Left forelimb (tissue), 1 donor: Measurements from ENCODE around the gene ZNF174.

Source experiments
- DNase-seq: peaks from one replicate; pipeline ENCODE4 v3.0.0-alpha.2; 2018; ENCODE audit warnings: low spot score

The ZNF174 gene

GRCh38 chr16:3400779-3401688 lies at the start of gene ZNF174, which contains the start of gene ZSCAN32:
Gene ZNF174 (plus strand): TSS chr16:3401215. CDS start chr16:3402005, 790 bp downstream.
Gene ZSCAN32 (minus strand): TSS chr16:3401004. CDS start chr16:3397557, 3,447 bp downstream.
- peak; percentile 98 for DNase-seq

DNA sequence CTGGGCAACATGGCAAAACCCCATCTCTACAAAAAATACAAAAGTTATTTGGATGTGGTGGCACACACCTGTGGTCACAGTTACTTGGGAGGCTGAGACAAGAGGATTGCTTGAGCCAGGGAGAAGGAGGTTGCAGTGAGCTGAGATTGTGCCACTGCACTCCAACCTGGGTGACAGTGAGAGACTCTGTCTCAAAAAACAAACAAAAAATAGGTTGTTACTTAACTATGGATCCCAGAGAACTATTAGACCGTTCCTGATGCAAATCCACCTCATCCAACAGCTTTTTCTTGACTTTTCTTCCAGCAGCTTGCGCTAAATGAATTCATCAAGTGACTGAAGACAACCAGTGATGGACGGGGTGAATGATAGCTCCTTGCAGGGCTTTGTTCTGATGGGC lies 45.4 kb upstream of the ZNF174 start, which contains the start of gene OR2C1:
Gene OR2C1 (plus strand): TSS at position 301 of the 400 bp plus-strand sequence. CDS start 52 bp downstream, at position 353.
- no peak for DNase-seq

DNA sequence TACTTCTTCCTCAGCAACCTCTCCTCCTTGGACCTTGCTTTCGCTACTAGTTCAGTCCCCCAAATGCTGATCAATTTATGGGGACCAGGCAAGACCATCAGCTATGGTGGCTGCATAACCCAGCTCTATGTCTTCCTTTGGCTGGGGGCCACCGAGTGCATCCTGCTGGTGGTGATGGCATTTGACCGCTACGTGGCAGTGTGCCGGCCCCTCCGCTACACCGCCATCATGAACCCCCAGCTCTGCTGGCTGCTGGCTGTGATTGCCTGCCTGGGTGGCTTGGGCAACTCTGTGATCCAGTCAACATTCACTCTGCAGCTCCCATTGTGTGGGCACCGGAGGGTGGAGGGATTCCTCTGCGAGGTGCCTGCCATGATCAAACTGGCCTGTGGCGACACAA lies 44.9 kb upstream of the ZNF174 start:
- no peak for DNase-seq

DNA sequence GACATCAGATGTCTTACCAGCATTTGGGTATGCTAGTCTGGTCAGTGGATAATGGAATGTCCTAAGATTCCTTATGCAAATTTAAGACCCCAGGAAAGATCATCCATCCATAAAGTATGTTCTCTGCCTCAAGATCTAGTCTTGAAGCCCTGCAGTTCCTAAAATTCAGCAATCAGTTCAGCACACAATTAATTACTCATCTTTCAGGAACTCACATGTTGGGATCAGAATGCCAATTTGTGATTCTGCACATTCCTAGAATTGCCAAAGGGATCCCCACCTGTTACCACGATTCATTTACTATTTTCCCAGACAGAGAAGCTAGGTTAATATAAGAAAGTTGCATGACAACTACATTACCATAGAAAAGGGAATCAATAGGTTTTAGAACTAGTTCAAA lies 42.1 kb upstream of the ZNF174 start:
- DNase-seq, result no peak

DNA sequence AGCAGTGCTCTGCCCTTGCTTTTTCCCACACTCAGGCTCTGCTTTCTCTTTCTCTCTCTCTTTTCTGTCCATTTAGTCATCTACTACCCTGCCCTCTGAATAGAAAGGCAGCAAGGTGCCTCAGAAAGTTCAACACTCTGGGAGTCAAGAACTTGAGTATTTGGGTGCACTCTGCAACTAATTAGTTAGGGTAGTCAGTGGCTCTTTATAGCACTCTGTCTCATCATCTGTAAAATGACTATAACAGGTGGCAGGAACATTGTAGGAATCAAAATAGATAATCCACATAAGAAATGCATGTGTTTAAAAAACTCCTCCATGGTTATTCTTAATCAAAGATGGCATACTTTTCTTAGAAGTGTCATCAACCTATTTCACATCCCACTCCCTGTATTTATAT lies 38.1 kb upstream of the ZNF174 start:
- no peak for DNase-seq

GRCh38 chr16:3363793-3364192 lies 37.2 kb upstream of the ZNF174 start:
- DNase-seq, result no peak

GRCh38 chr16:3364774-3365427 lies 36.1 kb upstream of the ZNF174 start:
- DNase-seq, result peak; percentile 87

DNA sequence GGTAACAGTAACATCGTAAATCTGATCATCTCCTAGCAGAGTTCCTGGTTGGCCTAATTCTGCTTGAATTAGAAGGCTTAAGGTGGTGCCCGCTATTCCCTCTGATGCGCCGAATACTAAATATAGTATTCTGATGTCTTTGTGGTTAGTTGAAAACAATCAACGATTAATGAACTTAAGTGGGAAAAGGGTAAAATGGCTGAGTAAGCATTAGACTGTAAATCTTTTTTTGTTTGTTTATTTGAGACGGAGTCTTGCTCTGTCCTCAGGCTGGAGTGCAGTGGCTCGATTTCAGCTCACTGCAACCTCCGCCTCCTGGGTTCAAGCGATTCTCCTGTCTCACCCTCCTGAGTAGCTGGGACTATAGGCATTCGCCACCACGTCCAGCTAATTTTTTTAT lies 31.9 kb upstream of the ZNF174 start:
- no peak for DNase-seq

DNA sequence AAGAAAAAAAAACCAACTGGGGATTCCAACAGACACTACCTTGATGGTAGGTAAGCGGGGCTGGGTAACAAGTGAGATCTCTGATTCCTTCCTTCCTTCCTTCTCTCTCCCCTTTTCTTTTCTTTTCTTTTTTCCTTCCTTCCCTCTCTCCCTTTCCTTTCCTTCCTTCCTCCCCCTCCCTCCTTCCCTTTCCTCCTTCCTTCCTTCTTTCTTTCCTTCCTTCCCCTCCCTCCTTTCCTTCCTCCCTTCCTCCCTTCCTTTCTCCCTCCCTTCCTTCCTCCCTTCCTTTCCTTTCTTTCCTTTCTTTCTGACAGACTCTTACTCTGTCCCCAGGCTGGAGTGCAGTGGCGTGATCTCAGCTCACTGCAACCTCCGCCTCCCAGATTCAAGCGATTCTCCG lies 25.3 kb upstream of the ZNF174 start:
- DNase-seq, result no peak

DNA sequence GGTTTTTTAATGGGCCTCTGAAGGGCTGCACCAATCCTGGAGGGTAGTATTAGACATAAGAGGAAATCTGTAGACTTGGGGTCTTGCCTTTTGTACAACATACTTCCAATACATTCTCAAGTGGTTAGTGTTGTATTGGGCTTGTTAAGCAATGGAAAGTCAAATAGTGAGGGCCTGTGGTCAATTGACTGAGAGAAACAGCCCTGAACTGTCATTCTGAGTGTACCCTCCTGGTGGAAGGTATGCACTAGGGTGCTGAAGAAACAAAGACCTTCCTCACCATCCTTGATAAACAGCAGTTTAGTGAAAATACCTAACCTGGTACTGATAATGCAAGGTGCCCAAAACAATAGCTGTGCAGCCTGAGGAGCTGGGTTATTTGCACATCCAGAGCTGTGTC lies 23.1 kb upstream of the ZNF174 start:
- DNase-seq, result no peak

DNA sequence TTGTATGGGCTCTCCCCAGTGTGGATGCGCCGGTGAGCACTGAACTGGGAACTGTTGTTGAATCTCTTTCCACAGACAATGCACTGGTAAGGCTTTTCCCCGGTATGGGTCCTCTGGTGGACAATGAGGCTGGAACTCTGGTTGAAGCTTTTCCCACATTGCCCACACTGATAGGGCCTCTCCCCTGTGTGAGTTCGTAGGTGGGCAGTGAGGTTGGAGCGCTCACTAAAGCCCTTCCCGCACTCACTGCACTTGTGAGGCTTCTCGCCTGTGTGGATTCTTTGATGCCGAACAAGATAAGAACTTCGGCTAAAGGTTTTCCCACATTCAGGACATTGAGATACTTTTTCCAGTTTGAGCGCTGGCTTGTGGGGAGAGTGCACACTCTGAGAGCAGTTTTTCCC lies 18.0 kb upstream of the ZNF174 start:
- DNase-seq, result no peak

DNA sequence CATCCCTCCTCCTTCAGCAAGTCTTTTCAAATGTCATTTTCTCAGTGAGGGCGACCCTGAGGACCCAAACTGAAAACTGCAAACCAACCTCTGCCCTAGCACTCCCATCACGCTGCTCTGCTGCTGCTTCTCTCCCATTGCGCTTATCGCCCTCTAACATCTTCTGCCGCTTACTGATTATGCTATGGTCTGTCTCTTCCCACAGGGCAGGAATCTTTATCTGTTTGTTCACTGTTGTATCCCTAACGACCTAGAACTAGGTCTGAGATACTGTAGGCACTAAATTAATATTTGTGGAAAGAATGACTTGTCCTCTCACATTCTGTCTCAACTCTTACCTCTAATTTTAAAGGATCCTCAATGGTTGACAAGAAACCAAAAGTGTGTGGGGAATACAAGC lies 12.7 kb upstream of the ZNF174 start:
- no peak for DNase-seq

- DNase-seq, result no peak
Observed at GRCh38 chr16:3389663-3390338, 11.2 kb upstream of the ZNF174 start.

DNA sequence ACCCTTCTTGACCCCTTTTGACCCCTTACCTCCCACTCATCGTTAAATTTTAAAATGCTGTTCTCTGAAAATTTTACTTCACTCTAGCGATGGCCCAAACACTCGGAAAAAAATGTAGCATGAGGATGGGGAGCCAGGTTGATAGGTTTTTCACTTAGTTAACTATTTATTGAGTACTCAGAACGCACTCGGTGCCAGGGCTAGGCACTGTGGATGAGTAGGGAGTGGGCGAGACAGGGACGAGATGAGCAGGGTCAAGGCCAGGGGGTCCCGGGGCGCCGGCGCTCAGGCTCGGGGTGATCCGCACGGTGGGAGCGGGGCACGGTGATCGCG lies 603 bp upstream of the ZNF174 start:
- DNase-seq, result no peak

DNA sequence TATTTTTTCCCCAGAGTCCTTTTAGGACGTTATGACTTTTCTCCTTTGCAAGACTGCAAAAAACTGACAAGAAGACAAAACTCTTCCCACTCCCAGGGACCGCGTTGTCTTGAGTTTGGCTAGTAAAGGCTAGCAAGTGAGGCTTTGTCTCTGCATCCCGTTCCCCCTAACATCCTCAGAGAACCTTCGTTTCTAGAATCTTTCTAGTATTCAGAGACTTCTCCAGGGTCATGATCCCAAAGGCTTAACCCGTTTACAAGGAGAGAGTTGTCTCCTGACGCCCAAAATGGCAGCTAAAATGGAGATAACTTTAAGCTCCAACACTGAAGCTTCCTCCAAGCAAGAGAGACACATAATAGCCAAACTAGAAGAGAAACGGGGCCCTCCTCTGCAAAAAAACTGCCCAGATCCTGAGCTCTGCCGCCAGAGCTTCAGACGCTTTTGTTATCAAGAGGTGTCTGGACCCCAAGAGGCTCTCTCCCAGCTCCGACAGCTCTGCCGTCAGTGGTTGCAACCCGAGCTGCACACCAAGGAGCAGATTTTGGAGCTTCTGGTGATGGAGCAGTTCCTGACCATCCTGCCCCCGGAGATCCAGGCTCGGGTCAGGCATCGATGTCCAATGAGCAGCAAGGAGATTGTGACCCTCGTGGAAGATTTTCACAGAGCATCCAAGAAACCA lies 843 bp downstream of the ZNF174 start:
- no peak for DNase-seq

DNA sequence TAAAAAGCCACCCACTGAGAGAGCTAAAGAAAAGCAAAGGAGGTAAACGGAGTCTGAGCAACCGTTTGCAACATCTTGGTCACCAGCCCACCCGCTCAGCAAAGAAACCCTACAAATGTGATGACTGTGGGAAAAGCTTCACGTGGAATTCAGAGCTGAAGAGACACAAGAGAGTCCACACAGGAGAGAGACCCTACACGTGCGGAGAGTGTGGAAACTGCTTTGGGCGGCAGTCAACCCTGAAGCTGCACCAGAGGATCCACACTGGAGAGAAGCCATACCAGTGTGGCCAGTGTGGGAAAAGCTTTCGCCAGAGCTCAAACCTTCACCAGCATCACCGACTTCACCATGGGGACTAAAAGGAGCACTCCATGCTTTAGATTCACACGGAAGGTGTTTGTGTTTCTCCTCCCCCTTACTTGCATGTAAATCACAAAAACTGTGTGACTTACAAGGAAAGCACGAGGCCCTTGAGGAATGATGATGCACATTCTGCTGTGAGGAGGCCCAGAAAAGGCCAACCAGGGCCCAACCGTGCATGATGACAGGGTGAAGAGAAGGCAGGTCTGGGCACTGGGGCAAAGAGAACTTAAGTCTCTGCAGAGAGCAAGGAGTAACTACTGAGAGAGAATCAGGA lies 7.7 kb downstream of the ZNF174 start:
- no peak for DNase-seq

DNA sequence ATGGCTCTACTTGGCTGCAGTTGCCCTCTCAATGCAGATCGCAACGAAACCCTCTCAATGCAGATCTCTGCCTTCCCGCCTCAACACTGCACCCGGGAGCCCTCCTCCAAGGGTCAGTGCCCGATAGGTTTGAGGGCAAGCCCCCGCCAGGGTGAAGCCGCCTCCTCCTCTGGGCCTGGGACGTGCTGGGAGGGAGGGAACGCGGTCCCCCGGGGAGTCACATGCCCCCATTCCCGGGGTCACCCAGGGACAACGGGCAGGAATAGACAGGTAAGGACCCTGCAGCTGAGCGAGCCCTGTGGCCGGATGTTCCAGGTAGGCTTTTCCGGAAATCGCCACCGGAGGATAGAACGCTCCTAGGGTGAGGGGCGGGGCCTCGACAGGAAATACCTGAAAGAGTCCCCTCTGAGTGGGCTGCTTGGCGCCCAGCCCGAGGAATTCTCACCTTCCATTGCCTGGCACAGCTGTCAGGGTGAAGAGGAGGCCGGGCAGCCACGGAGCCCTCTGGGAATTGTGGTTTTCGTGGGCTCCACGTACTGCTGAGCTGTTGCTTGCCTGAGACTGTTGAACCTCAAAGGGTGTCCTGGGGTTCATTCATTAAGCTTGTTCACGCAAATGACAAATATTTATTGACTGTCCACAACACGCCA lies 12.8 kb downstream of the ZNF174 start:
- DNase-seq, result no peak

DNA sequence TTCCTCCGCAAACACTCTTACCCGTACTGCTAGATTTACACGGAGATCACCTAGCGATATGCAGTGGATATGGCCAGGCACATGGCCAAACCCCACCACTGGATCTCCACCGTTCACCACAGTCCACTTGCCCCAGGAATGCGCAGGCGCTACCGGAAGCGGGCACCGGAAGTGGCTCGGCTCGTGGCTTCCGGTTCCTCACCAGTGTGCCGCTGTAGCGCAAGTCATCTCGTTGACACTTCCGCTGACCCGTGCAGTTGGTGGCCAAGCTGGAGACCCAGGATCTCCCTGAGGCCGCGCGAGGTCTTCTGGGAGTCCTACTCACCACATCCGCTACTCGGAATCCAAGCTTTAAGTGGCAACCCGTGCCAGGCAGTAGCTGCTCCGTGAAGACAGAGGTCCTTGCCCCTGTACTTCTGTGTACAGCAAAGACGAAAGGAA lies 30.8 kb downstream of the ZNF174 start:
- no peak for DNase-seq

DNA sequence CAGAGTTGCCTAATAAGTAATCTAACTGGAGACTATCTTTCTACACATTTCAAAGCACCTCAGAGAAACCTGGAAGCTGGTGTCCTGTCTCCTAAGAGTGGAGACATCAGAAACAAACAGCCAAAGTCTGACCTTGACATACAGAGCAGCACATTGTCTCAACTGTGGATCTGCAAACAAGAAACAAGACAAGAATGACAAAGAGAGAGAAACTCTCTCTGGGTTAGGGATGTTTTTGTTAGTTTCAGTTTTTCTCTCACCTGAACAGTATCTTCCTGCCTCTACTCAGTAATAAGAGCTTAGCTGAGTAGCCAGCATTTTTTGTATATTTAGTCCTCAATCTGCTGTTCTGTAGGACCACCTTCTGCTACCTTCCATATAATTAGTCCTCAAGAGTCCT lies 33.4 kb downstream of the ZNF174 start:
- no peak for DNase-seq

GRCh38 chr16:3439637-3440036 lies 38.6 kb downstream of the ZNF174 start:
- DNase-seq, result no peak
